ENCODE measurements around the gene FBXO21.

DNA sequence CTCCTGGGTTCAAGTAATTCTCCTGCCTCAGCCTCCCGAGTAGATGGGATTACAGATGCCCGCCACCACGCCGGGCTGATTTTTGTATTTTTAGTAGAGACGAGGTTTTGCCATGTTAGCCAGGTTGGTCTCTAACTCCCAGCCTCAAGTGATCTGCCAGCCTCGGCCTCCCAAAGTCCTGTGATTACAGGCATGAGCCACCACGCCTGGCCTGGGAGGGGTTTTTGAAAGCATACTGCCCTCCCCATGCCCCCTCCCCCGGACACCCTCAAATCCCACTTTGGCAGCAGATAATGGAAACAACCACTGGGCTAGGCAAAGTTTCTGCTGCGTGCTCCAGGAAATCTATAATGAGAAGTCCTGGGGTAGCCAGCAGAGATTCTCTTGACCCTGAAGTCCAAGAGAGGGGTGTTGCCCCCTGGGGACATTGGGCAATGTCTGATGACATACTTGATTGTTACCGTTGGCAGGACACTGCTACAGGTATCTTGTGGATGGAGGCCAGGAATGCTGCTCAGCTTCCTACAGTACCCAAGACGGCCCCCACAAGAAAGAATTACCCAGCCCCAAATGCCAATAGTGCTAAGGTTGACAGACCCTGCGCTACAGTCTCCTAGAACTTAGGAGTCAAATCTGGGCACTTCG, 18.7 kb upstream of the FBXO21 start:
- TF ChIP-seq POLR2A (IDR thresholded peaks at IDR 0.05): no peak
- TF ChIP-seq, protein P1, sequence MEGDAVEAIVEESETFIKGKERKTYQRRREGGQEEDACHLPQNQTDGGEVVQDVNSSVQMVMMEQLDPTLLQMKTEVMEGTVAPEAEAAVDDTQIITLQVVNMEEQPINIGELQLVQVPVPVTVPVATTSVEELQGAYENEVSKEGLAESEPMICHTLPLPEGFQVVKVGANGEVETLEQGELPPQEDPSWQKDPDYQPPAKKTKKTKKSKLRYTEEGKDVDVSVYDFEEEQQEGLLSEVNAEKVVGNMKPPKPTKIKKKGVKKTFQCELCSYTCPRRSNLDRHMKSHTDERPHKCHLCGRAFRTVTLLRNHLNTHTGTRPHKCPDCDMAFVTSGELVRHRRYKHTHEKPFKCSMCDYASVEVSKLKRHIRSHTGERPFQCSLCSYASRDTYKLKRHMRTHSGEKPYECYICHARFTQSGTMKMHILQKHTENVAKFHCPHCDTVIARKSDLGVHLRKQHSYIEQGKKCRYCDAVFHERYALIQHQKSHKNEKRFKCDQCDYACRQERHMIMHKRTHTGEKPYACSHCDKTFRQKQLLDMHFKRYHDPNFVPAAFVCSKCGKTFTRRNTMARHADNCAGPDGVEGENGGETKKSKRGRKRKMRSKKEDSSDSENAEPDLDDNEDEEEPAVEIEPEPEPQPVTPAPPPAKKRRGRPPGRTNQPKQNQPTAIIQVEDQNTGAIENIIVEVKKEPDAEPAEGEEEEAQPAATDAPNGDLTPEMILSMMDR (IDR thresholded peaks at IDR 0.05): no peak
